ENCODE data around the gene SGMS1.
"Not testable (repeated sequence)": the region's sequence is repeated elsewhere in the genome, so short reads cannot be mapped to it uniquely, and the experiment has no call there.

Gene SGMS1

GRCh38 chr10:50456719-50457118, 167.0 kb downstream of the SGMS1 start:
- DNase-seq = no peak

DNA sequence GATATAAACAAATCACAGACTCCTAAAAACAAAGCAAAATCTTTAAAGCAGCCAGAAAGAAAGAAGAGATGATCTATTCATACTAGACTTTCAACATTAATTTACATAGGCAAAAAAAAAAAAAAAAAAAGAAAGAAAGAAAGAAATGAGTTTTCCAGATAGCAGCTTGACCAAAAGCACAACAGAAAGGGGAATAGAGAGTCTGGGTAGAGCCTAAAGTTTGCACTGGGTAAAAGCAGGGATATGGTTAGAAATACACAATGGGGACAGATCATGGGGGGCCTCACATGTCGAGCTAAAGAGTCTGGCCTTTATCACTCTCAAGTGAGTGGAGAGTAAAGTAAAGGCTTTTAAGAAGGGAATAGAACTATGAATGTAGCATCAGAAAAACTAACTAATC, 169.8 kb downstream of the SGMS1 start:
- no peak for DNase-seq

DNA sequence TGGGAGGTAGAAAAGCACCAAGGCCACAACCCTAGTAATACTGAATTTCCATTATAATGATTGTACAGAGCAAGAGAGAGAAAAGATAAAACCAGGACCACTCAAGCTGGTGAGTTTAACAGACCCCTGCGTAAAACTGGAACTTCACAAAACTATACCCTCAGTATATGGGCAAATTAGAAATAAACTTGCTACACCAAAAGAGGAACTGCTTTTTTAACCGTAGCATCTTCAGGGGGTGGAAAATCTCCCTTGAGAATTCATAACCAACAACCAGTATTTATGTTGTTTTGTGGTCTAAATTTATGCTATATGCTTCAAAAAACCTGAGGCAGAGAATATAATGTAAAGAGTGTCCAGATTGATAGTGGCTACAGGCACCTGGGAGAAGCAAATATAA, 171.2 kb downstream of the SGMS1 start:
- no peak for DNase-seq

- DNase-seq = no peak
Observed at GRCh38 chr10:50447691-50448090, 176.1 kb downstream of the SGMS1 start.

DNA sequence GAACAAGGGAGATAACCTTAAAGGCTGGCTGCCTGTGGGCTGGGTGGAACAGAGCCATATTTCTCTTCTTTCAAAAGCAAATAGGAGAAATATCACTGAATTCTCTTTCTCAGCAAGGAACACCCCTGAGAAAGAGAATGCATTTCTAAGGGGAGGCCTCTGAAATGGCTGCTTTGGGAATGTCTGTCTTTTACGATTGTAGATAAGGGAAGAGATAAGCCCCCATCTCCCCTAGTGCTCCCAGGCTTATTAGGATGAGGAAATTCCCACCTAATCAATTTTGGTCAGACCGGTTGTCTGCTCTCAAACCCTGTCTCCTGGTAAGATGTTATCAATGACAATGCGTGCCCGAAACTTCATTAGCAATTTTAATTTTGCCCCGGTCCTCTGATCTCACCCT, 178.0 kb downstream of the SGMS1 start:
- not testable (repeated sequence) for DNase-seq

GRCh38 chr10:50440489-50440888, 183.3 kb downstream of the SGMS1 start:
- no peak for DNase-seq

DNA sequence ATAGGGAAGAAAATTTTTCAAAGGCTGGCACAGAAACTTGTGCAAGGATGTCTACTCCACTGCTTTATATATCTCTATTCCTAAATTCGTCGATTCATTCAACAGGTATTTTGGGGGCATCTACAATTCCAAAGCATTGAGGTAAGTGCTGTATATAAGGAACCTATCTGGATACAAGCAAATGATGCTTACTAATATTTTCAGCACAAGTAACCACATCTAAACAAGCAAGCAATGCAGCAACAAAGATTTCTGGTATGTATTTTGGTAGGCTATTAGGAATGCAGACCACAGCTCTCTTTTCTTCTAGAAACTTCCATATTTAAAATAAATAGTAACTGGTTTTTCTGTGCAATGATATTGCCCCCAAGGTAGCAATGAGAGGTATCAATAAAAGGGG, 183.9 kb downstream of the SGMS1 start:
- no peak for DNase-seq

GRCh38 chr10:50439187-50439586, 184.6 kb downstream of the SGMS1 start:
- no peak for DNase-seq

GRCh38 chr10:50438049-50438936, 185.5 kb downstream of the SGMS1 start:
- no peak for DNase-seq

DNA sequence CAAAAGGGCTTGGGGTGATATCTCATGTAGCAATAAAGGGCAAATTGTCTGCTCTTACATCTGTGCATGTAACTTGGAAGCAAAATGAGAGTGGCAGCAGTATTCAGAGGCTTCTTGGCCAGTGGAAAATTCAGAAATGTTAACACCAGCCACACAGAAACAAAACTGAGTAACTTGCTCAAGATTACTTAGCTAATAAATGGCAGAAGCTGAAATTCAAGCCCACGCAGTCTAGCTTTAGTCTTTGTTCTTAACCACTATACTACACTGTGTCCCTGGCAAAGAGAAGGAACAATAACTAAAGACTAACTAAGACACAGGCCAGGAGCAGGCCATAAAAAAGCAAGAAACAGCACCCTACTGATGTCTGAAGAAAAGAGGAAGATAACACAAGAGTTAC, 186.5 kb downstream of the SGMS1 start:
- DNase-seq = no peak

GRCh38 chr10:50436805-50437204, 187.0 kb downstream of the SGMS1 start:
- DNase-seq = no peak

GRCh38 chr10:50432211-50433009, 191.3 kb downstream of the SGMS1 start:
- peak in 1 of 5 donors; percentile 64 for DNase-seq

GRCh38 chr10:50431791-50432190, 192.0 kb downstream of the SGMS1 start:
- DNase-seq = peak in 1 of 5 donors; percentile 88

DNA sequence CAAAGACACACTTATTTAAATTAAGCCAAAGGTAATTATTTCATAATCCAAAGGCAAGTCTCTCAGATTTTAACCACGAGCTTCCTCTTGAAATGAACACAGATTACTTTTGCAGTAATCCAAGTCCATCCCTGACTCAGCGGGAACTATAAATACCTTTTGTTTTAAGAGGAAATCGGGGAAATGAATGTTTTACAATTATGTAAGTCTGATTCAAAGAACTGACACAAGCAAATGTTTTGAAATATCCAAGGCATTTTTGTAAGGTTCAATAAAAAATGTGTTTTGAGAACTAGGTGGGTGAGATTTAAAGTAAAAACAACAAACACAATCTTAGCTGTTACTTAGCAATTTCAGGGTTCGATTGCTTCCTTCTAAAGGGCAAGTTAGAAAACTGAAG, 192.6 kb downstream of the SGMS1 start:
- DNase-seq = no peak

DNA sequence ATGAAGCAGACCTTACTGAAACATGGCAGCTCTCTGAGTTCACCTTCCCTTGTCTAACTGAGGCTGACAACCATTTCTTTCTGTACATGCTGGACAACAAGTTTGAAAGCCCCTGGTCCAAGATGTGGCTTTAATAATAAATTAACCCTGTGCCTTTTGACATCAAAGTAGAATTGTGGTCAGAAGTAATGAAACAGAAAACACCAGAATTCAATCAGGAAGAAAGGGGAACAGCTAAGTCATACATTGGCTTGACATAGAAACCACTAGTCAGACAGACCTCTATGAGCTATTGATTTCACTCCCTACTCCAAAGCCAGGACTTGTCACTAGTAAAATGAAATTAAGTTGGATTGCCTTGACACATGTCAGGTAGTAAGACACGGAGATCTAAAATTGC, 197.3 kb downstream of the SGMS1 start:
- DNase-seq = peak in 1 of 5 donors; percentile 17

GRCh38 chr10:50425215-50425614, 198.5 kb downstream of the SGMS1 start:
- not testable (repeated sequence) for DNase-seq

DNA sequence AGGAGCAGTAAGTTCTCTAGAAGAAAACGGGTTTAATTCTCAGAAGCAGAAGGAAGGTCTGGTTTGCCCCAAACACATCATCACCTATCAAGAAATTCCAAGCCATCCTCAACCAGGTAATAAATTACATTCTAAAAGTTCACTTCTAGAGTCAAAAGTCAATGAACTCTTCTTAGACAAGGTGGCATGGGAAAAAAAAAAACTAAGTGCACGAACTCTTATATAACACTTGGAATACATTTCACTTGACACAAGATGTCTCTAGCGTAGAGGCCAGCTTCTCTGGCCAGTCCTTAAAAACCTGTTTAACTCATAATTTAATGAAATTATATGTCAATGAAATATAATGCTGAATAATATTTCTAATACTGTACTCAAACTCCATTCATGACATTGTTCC, 200.3 kb downstream of the SGMS1 start:
- DNase-seq = no peak

DNA sequence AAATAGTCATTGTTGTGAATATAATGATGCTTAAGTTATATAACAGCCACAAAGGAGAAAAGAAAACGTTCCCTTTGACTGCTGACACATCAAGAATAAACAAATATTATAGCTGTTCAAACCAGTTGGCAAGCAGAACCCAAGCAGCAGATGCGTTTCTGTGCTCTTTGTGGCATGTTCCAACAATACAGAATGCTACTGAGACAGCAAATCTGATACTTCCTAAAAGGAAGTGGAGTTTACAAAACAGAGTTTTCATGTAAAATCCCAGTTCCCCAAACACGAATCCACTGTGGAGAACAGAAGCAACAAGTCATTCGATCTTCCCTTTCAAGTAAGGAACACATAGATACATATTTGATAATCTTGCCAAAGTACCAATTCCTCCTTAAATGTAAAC, 201.5 kb downstream of the SGMS1 start:
- DNase-seq = no peak

GRCh38 chr10:50421026-50421719, 202.6 kb downstream of the SGMS1 start:
- peak in 1 of 5 donors; percentile 57 for DNase-seq

GRCh38 chr10:50420196-50420595, 203.6 kb downstream of the SGMS1 start:
- DNase-seq = no peak

- DNase-seq = peak in 1 of 5 donors; percentile 36
Observed at GRCh38 chr10:50419756-50420155, 204.0 kb downstream of the SGMS1 start.

GRCh38 chr10:50419091-50419490, 204.7 kb downstream of the SGMS1 start:
- DNase-seq = no peak
